Fibroblast of lung (primary cell): Measurements from ENCODE around the gene PEX11A. TPM values are rescaled to one million over a fixed set of nuclear protein-coding genes. Genes with fewer than 3 reads are reported as not detected.

Experiments used
- DNase-seq, 2 donors: peaks; one replicate each; pipeline versions ENCODE4 v3.0.0 to v3.0.0-alpha.2; 2010; ENCODE audit warnings: low read depth in 2 of 2
- H2AFZ ChIP-seq: 2 replicates; pipeline ENCODE4 v1.5.1; 2012; ENCODE audit warnings: low read length, control low read depth, inconsistent platforms
- H3K27ac ChIP-seq: 2 replicates; pipeline ENCODE4 v1.5.1; 2011; ENCODE audit warnings: low read length, control low read depth; ENCODE audit not compliant: insufficient read depth
- H3K27me3 ChIP-seq: 2 replicates; pipeline ENCODE4 v1.5.1; 2011; ENCODE audit warnings: mild to moderate bottlenecking, low read length; ENCODE audit not compliant: control insufficient read depth, insufficient read depth
- H3K36me3 ChIP-seq: 2 replicates; pipeline ENCODE4 v1.5.1; 2011; ENCODE audit warnings: low read length; ENCODE audit not compliant: control insufficient read depth, insufficient read depth
- H3K4me1 ChIP-seq: 2 replicates; pipeline ENCODE4 v1.5.1; 2011; ENCODE audit warnings: low read length; ENCODE audit not compliant: control insufficient read depth, insufficient read depth; ENCODE audit errors: extremely low read depth
- H3K4me2 ChIP-seq: 2 replicates; pipeline ENCODE4 v1.5.1; 2011; ENCODE audit warnings: low read length, control low read depth; ENCODE audit not compliant: insufficient read depth; ENCODE audit errors: extremely low read depth
- H3K4me3 ChIP-seq, 4 experiments: fragments of 200-600 bp in 1 of 4; sonication (generic) in 1 of 4; replicated peaks in 1 of 4; 2 replicates each; pipeline ENCODE4 v1.5.1; 2011 to 2016; ENCODE audit warnings: low read length in 4 of 4, low read depth in 3 of 4, mild to moderate bottlenecking in 3 of 4, control low read depth in 2 of 4, inconsistent platforms in 1 of 4, mixed read lengths in 1 of 4; ENCODE audit not compliant: insufficient read depth in 1 of 4; ENCODE audit errors: control extremely low read depth in 1 of 4
- H3K79me2 ChIP-seq: 2 replicates; pipeline ENCODE4 v1.5.1; 2012; ENCODE audit warnings: mild to moderate bottlenecking, low read length, inconsistent platforms; ENCODE audit not compliant: control insufficient read depth, insufficient read depth
- H3K9ac ChIP-seq: 2 replicates; pipeline ENCODE4 v1.5.1; 2011; ENCODE audit warnings: mild to moderate bottlenecking, low read length, control low read depth; ENCODE audit not compliant: insufficient read depth
- H3K9me3 ChIP-seq: 2 replicates; pipeline ENCODE4 v1.5.1; 2012; ENCODE audit warnings: low read depth, low read length; ENCODE audit not compliant: control insufficient read depth, insufficient read depth
- H4K20me1 ChIP-seq: 2 replicates; pipeline ENCODE4 v1.5.1; 2011; ENCODE audit warnings: low read length; ENCODE audit not compliant: control insufficient read depth, insufficient read depth; ENCODE audit errors: extremely low read depth
- CTCF ChIP-seq, 2 donors: IDR thresholded peaks in 1 of 2; conservative IDR thresholded peaks in 1 of 2; 1 replicate in 1 of 2; 2 replicates in 1 of 2; pipeline ENCODE4 v1.5.1; 2011 to 2012; ENCODE audit warnings: low read length in 2 of 2, control low read depth in 1 of 2, inconsistent platforms in 1 of 2, low read depth in 1 of 2, mild to moderate bottlenecking in 1 of 2
- EZH2 ChIP-seq: IDR thresholded peaks from 2 replicates; pipeline ENCODE4 v1.5.1; 2012; ENCODE audit warnings: low read length, control low read depth, mild to moderate bottlenecking; ENCODE audit errors: missing control alignments
- polyA plus RNA-seq, 2 donors: library from polyadenylated mRNA; depleted of rRNA in 1 of 2; stranded (reverse) in 1 of 2; unstranded in 1 of 2; fragments of >200 nt; gene quantifications; 2 replicates each; pipeline ENCODE4 v1.2.1, GENCODE V29; 2011 to 2012; ENCODE audit warnings: missing spikeins in 1 of 2
- total RNA-seq: library from RNA; depleted of rRNA; stranded (reverse); fragments of >200 nt; gene quantifications from 2 replicates; pipeline ENCODE4 v1.2.1, GENCODE V29; 2014

PEX11A gene
- total and polyA plus RNA-seq, 2 donors (not counting 1 experiment from before 2014, with no cell fraction given) = 6.6 to 11.7 TPM

- no peak for TF ChIP-seq EZH2
- no peak for TF ChIP-seq CTCF (conservative IDR thresholded peaks at IDR 0.05 in 1 of 2, IDR thresholded peaks at IDR 0.05 in 1 of 2; ENCODE audit: low read depth in 1 of 2, low read length in 2 of 2)
- no peak overlapping the region for H2AFZ ChIP-seq
- no peaks in the 10 kb centered on the region for H3K9me3 ChIP-seq
- H3K79me2 ChIP-seq = no peaks in the 10 kb centered on the region
- no peak for DNase-seq
- no peaks in the 10 kb centered on the region for H3K27me3 ChIP-seq
- H4K20me1 ChIP-seq = no peaks in the 10 kb centered on the region
- no peak overlapping the region for H3K9ac ChIP-seq
- H3K4me1 ChIP-seq = no peaks in the 10 kb centered on the region
- H3K4me2 ChIP-seq = no peak overlapping the region
- no peaks in the 10 kb centered on the region for H3K36me3 ChIP-seq
- H3K4me3 ChIP-seq = no peak overlapping the region
- H3K27ac ChIP-seq = no peak overlapping the region
Measured at GRCh38 chr15:89675606-89676005, 14.9 kb downstream of the PEX11A start.

GRCh38 chr15:89674526-89674925, 16.0 kb downstream of the PEX11A start:
- no peaks in the 10 kb centered on the region for H3K4me1 ChIP-seq
- no peak overlapping the region for H3K4me2 ChIP-seq
- no peak overlapping the region for H2AFZ ChIP-seq
- no peaks in the 10 kb centered on the region for H3K27me3 ChIP-seq
- TF ChIP-seq EZH2 (no peak), CTCF (conservative IDR thresholded peaks at IDR 0.05 in 1 of 2, IDR thresholded peaks at IDR 0.05 in 1 of 2; ENCODE audit: low read depth in 1 of 2, low read length in 2 of 2) (no peak)
- DNase-seq = peak in 1 of 2 donors; percentile 24
- H3K27ac ChIP-seq = no peak overlapping the region
- no peaks in the 10 kb centered on the region for H4K20me1 ChIP-seq
- no peak overlapping the region for H3K4me3 ChIP-seq
- no peaks in the 10 kb centered on the region for H3K79me2 ChIP-seq
- no peaks in the 10 kb centered on the region for H3K9me3 ChIP-seq
- no peaks in the 10 kb centered on the region for H3K36me3 ChIP-seq
- H3K9ac ChIP-seq = no peak overlapping the region

- DNase-seq = no peak
- H3K4me2 ChIP-seq = no peak overlapping the region
- H3K9me3 ChIP-seq = no peaks in the 10 kb centered on the region
- H3K27ac ChIP-seq = no peak overlapping the region
- H3K9ac ChIP-seq = no peak overlapping the region
- TF ChIP-seq CTCF (conservative IDR thresholded peaks at IDR 0.05 in 1 of 2, IDR thresholded peaks at IDR 0.05 in 1 of 2; ENCODE audit: low read depth in 1 of 2, low read length in 2 of 2) = peak in 1 of 2 donors; percentile 50
- no peak for TF ChIP-seq EZH2
- no peak overlapping the region for H2AFZ ChIP-seq
- H3K4me1 ChIP-seq = no peaks in the 10 kb centered on the region
- H3K27me3 ChIP-seq = no peaks in the 10 kb centered on the region
- H3K79me2 ChIP-seq = no peaks in the 10 kb centered on the region
- H3K36me3 ChIP-seq = no peaks in the 10 kb centered on the region
- no peaks in the 10 kb centered on the region for H4K20me1 ChIP-seq
- no peak overlapping the region for H3K4me3 ChIP-seq
Measured at GRCh38 chr15:89673165-89673512, 17.4 kb downstream of the PEX11A start.
